Mesothelial cell of epicardium (in vitro differentiated cells): ENCODE results near the gene CPXM2. TPM values are rescaled to one million over a fixed set of nuclear protein-coding genes. Genes with fewer than 3 reads are reported as not detected.

ENCODE experiments used
- DNase-seq, 2 experiments: peaks; one replicate each; pipeline ENCODE4 v3.0.0; 2021; ENCODE audit warnings: low spot score in 2 of 2; ENCODE audit not compliant: unreplicated experiment in 2 of 2
- H3K27ac Mint-ChIP-seq: 2 replicates; pipeline ENCODE4 v1.8.0; 2021; ENCODE audit warnings: mixed read lengths
- H3K27me3 Mint-ChIP-seq: 2 replicates; pipeline ENCODE4 v1.8.0; 2021; ENCODE audit warnings: low read depth, mixed read lengths
- H3K36me3 Mint-ChIP-seq: 2 replicates; pipeline ENCODE4 v1.8.0; 2021; ENCODE audit warnings: mixed read lengths
- H3K4me1 Mint-ChIP-seq: 2 replicates; pipeline ENCODE4 v1.8.0; 2021; ENCODE audit warnings: mixed read lengths
- H3K4me3 Mint-ChIP-seq: 2 replicates; pipeline ENCODE4 v1.8.0; 2021; ENCODE audit warnings: mild to moderate bottlenecking, moderate library complexity, mixed read lengths
- H3K9me3 Mint-ChIP-seq: 2 replicates; pipeline ENCODE4 v1.8.0; 2021; ENCODE audit warnings: mixed read lengths
- CTCF ChIP-seq: fragments of 200-600 bp; sonication (generic); IDR thresholded peaks from one replicate; pipeline ENCODE4 v1.5.0; 2021; ENCODE audit warnings: antibody characterized with exemption; ENCODE audit not compliant: unreplicated experiment
- total RNA-seq: library from RNA; stranded (reverse); gene quantifications from 3 replicates; pipeline ENCODE4 v1.2.1, GENCODE V29; 2021

Gene CPXM2
- total RNA-seq, 1 donor from 2014 or later = 0.92 TPM

- Mint-ChIP-seq H3K9me3 (peaks cover 24% of the 10 kb centered on the region), H3K36me3 (no peaks in the 10 kb centered on the region), H3K4me3 (no peak overlapping the region), H3K27ac (no peak overlapping the region), H3K27me3 (peaks cover 10% of the 10 kb centered on the region), H3K4me1 (no peaks in the 10 kb centered on the region)
- no peak for TF ChIP-seq CTCF
- no peak for DNase-seq
Observed at GRCh38 chr10:123934846-123935245, 43.2 kb upstream of the CPXM2 start.

- no peaks in the 10 kb centered on the region for H3K36me3 Mint-ChIP-seq
- no peak for TF ChIP-seq CTCF
- DNase-seq = no peak
- peaks cover 12% of the 10 kb centered on the region for H3K27me3 Mint-ChIP-seq
- peaks cover 23% of the 10 kb centered on the region for H3K9me3 Mint-ChIP-seq
- no peak overlapping the region for H3K27ac Mint-ChIP-seq
- no peaks in the 10 kb centered on the region for H3K4me1 Mint-ChIP-seq
- H3K4me3 Mint-ChIP-seq = no peak overlapping the region
Observed at GRCh38 chr10:123930340-123931001, 38.9 kb upstream of the CPXM2 start.

GRCh38 chr10:123929791-123930190 is 38.2 kb upstream of the CPXM2 start:
- no peaks in the 10 kb centered on the region for H3K4me1 Mint-ChIP-seq
- H3K27me3 Mint-ChIP-seq = peaks cover 9% of the 10 kb centered on the region
- H3K27ac Mint-ChIP-seq = no peak overlapping the region
- no peak overlapping the region for H3K4me3 Mint-ChIP-seq
- DNase-seq = no peak
- H3K9me3 Mint-ChIP-seq = peaks cover 23% of the 10 kb centered on the region
- TF ChIP-seq CTCF = no peak
- no peaks in the 10 kb centered on the region for H3K36me3 Mint-ChIP-seq

- H3K4me3 Mint-ChIP-seq = no peak overlapping the region
- H3K27ac Mint-ChIP-seq = no peak overlapping the region
- H3K4me1 Mint-ChIP-seq = no peaks in the 10 kb centered on the region
- TF ChIP-seq CTCF = no peak
- no peaks in the 10 kb centered on the region for H3K36me3 Mint-ChIP-seq
- no peak for DNase-seq
- peaks cover 23% of the 10 kb centered on the region for H3K9me3 Mint-ChIP-seq
- H3K27me3 Mint-ChIP-seq = peaks cover 14% of the 10 kb centered on the region
Observed at GRCh38 chr10:123928427-123928826, 36.8 kb upstream of the CPXM2 start.

GRCh38 chr10:123926401-123927264 is 35.0 kb upstream of the CPXM2 start:
- no peaks in the 10 kb centered on the region for H3K36me3 Mint-ChIP-seq

More at GRCh38 chr10:123926401-123927264, 35.0 kb upstream of the CPXM2 start:
- Mint-ChIP-seq H3K4me1 (no peaks in the 10 kb centered on the region), H3K27ac (no peak overlapping the region), H3K4me3 (no peak overlapping the region), H3K27me3 (peaks cover 26% of the 10 kb centered on the region), H3K9me3 (peaks cover 13% of the 10 kb centered on the region)
- no peak for DNase-seq
- TF ChIP-seq CTCF = no peak
